HG03565 (cell line): ENCODE measurements around the gene FGD4.

Experiments used
- ATAC-seq: cut with Tn5 transposase; IDR thresholded peaks from one replicate; pipeline ENCODE4 v1.9.1; 2021; ENCODE audit warnings: mild to moderate bottlenecking, moderate library complexity; ENCODE audit not compliant: unreplicated experiment

The FGD4 gene

DNA sequence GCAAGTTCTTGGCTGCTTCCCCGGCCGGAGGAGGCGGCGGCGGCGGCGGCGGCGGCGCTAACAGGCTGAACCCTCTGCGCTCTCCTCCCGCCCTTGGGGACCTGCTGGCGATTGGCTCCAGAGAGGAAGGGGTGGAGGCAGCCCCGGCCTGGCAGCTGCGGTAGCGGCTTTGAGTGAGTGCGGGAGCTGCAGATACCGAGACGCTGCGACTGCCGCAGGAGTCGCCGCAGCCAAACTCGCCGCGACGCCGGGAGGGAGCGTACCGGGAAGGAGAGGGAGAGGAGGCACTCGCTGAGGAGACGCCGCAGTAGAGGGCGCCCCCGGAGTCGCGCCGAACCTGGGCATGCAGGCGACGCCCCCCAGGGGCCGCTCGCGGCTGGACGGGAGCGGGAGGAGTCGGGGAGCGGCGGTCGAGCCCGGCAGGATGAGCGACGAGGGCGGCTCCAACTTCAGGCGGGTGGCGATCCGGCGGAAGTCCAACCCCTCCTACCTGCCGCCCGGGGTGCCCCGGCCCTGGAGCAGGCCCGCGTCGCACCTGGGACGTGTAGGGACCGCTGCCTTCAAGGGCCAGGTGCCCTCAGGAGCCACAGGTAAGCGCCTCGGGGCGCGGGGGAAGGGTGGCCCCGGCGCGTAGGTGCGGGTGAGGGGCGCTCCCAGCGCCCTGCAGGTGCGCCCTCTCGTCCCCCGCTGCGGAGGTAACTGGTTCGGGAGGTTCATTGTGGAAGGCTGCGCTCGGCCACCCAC is at the start of gene FGD4:
Gene FGD4 (plus strand): TSS at position 189 of the 744 bp plus-strand sequence.
- peak; percentile 79 for ATAC-seq

DNA sequence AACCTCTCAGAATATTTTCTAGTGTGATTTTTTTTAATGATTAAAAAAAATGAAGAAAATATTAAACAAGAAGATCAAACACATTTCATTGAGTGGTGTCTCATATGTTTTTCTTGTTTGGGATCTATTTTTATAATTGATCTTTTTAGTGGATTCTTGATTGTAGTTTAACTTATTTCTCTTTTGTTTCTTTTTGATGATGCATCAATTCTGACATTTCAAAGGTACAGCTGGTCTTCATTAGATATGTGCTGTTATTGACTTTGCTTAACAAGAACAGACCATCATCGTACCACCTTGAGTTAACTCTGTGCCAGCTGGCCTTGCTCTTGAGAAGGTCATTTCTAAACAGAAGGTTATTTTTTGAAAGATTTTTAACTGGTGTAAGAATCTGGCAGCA is 45.8 kb upstream of the FGD4 start:
- no peak for ATAC-seq

DNA sequence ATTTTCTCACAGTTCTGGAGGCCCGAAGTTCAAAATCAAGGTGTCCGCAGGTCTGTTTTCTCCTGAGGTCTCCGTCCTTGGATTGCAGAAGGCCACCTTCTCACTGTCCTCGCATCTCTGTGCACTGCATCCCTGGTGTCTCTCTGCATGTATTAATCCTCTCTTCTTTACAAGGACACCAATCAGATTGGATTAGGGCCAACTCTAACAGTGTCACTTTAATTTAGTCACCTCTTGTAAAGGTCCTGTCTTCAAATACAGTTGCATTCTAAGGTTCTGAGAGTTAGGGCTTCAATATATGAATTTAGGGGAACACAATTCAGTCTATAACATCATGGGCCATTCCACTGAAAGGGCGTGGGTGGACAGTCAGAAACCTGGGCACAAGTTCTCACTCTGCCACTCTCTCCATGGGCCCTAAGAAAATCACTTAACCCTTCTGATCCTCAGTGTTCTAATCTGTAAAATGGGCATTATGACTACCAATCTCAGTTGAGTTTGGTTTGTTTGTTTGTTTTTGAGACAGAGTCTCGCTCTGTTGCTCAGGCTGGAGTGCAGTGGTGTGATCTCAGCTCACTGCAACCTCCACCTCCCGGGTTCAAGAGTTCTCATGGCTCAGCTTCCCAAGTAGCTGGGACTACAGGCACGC is 41.6 kb upstream of the FGD4 start:
- no peak for ATAC-seq

DNA sequence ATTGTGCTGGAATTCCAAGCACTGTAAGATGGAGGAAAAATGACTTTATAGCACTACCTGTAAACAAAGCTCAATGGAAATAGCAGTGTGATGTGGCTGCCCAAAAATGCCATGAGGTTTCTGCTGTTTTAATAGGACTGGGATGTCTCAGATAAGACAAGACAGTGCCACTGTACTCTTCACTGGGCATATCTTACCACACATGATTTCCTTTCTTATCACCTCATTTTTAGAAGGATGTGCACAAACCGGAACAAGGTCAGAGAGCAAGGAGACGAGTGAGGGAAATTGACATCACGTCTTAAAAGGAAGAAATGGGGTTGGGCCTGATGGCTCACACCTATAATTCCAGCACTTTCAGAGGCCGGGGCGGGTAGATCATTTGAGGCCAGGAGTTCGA is 38.4 kb upstream of the FGD4 start:
- ATAC-seq = no peak

DNA sequence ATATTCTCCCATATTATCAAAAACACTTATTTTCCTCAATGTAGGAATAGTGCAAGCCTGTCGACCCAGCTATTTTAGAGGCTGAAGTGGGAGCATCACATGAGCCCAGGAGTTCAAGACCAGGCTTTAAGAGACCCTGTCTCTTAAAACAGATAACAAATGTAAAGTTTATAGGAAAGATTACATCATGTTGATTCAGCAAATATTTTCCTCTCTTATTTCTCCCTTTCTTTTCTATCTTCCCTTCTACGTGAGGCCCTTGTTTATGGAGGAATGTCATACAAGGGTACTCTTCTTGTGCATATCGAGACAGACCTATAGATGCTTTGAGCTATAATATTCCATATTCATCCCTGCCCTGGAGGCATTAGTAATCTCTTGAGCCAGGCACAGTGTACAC is 36.5 kb upstream of the FGD4 start:
- no peak for ATAC-seq

DNA sequence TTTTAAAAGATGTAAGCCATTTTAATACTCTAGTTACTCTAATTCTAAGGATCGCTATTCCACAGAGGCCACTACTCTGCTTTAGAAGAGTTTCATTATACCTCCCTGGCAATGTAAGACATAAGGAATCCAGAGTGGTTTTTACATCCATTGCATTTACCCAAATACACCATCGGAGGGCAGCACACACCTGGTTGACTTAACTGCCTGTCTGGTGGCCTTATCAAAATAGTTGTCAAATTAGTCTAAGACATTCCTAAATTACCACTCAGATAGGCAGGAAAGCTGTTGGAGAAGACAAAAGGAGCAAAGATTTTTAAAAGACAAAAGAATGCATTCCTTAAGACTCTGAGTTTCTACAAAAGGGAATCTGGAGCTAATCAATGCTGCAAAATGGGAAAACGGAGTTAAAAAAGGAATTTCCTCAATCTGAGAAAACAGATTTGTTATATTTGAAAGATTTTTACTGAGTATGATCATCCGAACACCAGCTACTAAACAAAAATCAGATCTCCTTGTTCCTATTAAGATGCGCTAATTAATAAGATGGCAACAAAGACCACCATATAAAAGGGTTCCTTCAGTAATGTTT is 33.8 kb upstream of the FGD4 start:
- no peak for ATAC-seq

DNA sequence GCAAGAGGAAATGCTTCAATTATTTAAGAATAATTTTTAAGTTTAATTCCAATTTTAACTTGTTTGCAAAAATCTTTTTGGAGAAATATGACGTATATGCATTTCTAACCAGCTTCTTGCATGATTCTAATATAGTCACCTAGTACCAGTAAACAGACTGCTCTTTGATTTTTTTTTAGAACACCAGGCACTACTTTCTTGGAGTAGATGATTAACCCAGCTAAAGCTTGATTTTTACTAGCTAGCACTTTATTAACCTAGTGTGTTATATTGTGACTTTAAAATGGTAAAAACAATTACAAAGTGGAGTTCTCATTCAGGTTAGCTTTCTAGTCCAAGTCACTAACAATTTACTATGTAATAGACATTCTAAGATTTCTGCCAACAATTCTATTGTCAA is 32.6 kb upstream of the FGD4 start:
- no peak for ATAC-seq

DNA sequence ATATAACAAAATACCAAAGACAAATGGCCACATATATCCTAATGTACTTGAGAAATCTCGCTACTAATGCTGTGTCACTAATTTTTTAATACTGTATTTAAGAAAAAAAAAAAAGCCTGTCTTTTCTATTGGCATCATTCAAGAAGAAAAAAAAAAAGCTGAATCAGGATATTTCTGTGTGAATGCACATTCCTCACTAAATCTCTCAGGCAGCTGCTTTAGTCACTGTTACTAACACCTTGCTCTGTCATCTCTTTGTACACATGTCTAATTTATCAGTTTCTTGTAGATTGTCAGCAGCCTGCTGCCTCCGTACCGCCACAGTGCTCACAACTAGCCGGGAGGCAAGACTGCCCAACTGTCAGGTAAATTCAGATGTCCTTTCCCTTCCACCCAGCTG is 32.0 kb upstream of the FGD4 start:
- no peak for ATAC-seq

DNA sequence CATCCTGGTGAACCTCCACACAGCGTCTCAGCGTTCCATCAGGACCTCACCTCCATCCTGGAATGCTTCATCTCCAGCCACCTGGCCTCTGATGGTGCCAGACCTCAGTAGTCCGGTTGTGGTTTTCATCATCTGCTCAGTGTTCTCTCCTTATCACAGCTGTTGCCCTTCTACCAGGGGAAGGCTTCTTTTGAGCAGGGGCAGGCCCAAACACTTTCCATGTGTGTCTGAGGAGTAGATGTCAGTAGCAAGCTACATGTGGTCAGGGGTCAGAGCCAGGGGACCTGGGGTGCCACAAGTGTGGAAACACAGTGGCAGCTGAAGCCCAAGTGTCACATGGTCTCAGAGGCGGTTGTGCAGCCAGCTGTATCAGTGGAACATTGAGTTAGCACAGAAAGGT is 30.2 kb upstream of the FGD4 start:
- no peak for ATAC-seq

DNA sequence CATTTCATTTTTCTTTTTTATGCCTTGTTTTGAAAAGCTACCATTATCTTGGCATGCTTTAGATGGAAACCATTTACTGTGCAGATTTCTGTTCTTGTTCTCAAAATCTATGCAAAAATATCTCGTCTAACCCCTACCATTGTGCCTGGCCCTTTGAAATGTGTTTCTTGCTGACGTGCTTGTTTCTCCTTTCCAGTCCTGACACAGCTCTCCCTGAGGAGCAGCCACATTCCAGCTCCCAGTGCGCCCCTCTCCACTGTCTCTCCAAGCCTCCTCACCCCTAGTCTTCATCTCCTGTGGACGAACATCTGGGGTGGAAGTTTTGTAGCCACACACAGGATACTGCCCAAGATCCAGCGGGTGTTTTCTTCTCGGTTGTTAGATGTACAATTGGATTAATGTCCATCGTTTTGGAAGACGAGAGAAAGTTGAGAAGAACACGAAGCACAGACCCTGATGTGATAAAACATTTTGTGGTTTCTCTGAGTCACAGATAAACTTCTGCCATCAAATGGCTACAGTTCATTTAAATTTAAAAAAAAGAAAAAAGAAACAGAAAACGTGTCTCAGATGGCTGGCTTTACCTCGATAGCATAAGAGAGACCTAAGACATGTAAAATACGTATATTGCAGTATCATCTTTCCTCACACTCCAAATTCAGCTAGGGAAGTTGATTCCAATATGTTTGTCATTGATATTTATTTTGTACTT is 21.9 kb upstream of the FGD4 start:
- ATAC-seq = no peak

DNA sequence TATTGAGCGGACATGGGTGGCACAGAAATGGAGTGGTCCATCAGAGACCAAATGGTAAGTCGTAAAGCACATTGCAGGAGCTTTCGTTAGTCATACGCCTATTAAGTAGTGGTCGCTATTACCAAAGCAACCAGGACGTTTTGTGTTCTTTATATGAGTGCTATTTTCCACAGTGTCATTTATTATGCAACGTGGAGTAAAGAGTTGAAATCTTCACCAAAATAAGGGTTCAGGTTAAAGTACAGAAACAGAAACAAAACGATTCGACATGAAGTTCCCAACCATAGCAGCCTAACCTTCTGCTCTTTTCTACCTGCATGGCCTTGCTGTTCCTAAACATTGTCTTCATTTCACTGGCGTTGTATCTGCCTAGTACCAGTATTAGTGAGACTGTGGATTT is 20.1 kb upstream of the FGD4 start:
- no peak for ATAC-seq

DNA sequence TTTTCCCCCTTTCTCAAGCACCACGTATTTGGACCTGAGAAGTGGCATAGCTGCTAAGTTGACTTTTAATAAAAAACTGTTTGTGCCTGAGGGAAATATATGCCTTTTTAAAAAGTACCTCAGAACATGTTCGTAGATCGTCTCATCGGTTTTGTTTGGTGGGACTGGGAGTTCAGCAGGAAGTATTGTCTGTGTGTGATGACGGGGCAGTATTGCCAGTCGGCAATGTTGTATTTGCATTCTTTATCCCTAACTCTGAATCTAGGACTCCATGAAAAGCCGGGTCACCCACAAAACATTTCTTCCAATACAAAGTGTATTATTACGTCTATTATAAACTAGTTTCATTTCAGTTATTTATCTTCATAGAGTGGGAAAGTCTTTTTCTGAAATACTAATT is 19.7 kb upstream of the FGD4 start:
- no peak for ATAC-seq

DNA sequence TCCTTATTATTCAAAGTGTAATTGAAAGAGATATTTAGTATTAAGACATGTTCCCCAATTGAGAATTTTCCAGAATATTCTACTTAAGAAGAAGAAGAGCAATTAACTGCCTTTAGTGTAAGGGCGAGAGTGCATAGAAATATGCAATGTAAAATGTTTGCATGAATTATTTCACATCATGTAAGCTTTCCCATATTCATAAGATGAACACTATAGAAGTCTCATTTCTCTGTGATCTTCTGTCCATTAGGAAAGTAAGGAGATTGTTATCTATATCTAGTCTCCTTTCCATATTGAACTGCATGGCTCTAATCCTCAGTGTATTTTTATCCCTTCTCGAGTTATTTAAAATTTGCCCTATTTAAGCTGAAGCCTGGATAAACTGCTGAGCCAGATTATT is 17.1 kb upstream of the FGD4 start:
- no peak for ATAC-seq

DNA sequence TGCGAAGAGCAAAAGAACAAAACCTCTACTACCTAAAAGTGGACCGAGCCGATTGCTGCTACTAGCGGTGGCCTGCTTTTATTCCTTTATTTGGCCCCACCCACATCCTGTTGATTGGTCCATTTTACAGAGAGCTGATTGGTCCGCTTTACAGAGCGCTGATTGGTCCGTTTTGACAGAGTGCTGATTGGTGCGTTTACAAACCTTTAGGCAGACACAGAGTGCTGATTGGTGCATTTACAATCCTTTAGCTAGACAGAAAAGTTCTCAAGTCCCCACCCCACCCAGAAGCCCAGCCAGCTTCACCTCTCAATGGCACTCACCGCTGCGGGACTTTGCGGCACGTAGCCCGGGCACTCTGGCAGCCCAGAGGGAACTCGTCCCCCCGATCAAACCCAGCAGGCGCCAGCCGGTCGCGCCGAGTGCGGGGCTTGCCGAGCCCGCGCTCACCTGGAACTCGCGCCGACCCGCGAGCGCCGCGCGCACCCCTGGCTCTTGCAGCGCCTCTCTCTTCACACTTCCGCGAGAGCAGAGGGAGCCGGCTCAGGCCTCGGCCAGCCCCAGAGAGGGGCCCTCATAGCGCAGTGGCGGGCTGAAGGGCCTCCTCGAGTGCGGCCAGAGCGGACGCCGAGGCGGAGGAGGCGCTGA is 8.7 kb upstream of the FGD4 start:
- ATAC-seq = peak; percentile 72

DNA sequence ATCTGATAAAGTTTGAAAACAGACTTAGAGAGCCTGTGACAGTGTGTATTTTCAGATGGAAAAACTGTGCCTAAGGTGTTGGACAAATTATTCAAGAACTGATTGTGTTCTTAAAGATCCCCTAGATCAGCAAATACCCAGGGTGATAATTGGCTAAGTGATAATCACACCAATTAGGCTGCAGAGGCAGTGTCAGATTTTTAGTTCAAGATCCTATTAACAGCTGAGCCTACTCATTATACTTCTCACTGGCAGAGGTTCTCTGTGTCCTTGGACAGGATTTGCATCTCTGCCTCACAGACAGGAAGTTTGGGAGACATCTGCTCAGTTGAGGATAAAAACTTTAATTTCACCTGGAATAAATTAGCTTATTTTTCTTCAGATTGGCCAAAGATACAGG is 4.3 kb upstream of the FGD4 start:
- ATAC-seq = no peak

DNA sequence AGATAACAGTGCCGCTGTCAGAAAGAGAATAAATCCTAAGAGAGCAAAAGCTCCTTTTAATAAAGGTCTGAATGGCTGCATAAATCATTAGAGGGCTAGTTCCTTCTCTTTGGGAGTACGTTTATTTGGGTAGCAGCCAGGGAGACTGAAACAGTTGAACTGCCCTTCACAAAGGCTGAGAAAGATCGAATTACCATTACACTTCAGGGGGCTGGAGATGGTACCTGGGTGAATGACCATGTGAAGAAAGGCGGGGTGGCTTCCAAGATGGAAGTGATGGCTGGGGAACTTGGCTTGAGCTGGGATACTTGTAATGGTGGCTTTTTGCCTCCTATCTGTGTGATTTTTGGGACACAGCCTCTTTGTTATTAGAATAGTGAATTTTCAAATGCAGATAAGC is 1.7 kb upstream of the FGD4 start:
- no peak for ATAC-seq

DNA sequence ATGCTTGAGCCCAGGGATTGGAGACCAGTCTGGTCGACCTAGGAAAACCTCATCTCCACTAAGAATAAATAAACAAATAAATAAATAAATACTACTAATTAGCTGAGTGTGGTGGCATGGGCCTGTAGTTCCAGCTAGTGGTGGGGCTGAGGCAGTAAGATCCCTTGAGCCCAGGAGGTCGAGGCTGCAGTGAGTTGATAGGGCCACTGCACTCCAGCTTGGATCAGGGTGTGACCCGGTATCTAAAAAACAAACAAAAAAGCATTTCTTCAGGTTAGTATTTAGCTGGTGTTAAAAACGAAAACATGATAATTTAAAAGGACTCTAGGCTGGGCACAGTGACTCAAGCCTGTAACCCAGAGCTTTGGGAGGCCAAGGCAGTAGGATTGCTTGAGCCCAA is 1.2 kb upstream of the FGD4 start:
- ATAC-seq = no peak

DNA sequence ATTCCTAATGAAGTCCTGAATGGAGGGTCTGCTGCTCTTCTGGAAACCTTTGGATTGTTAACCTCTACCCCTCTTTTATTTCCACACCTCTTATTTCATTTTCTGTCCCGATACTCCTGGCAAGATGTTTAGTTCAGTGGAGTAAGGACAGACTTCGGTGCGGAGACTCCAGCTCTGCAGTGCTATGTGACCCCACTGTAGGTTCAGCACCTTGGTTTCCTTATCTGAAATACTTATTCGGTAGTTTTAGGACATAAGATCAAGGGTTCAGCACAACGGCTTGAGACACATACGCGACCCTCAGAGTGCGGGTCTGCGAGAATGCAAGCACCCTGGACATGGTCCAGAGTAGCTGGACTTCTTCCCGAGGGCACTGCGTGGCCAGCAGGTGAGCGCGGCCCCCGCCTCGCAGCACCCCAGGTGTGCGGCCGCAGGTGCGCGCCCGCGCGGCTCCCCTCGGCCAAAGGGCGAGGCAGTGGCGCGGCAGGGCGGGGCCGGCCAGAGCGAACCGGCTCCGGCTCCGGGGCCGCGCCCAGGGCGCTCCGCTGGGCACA is 465 bp upstream of the FGD4 start:
- ATAC-seq = no peak

DNA sequence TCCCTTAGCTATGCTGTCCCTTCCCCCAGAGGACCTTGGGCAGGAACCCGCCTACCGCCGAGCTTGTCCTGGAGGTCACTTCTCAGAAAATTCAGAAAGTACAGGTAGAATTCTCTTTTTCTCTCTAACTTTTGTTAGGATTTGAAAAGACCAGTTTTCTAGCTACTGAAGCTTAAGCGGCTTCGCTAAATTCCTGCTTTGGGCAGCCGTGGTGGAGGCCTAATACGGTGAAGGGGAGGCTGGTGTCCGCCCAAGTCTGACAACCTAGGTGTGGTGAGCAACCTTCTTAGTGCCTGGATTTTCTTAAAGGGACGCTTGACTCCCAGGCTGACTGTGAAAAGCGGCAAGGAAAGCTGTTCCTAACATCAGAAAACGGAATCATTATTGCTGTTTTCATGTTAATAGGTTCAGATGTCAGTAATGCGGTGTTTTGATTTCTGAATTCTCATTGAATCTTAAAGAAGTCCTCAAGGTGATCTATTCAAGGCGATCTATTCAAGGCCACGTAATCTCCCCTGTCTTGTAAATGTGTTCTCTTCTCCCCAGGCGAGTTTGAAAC is 835 bp downstream of the FGD4 start:
- no peak for ATAC-seq

DNA sequence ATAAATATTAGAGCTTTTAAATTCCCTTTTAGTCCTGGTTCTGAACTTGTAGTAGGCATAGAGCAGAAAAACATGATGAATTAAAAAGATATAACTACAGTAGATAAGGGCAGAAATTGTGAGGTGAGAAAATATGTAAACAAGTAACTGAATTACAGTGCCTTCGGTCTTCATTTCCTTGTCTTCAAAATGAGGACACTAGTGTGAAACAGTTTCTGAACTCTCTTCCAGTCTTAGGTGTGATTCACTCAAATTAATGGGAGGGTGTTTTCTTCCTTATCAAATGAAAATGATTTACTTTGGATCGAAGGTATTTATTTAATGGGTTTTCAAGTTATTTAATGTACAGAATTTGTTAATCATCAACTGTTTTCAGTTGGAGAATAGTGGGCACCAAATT is 1.5 kb downstream of the FGD4 start:
- ATAC-seq = no peak

DNA sequence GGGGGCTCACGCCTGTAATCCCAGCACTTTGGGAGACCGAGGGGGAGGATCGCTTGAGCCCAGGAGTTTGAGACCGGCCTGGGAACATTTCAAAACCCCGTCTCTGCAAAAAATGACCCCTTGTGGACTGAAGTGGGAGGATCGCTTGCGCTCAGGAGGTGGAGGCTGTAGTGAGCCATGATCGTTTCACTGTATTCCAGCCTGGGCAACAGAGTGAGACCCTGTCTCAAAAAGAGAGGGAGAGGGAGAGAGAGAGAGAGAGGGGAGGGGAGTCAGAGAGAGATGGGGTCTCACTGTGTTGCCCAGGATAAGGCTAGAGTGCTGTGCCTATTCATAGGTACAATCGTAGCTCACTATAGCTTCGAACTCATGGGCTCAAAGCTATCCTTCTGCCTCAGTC is 2.8 kb downstream of the FGD4 start:
- no peak for ATAC-seq
